Astrocyte (in vitro differentiated cells and primary cell): ENCODE measurements around the gene MKLN1. TPM values are rescaled to one million over a fixed set of nuclear protein-coding genes. Genes with fewer than 3 reads are reported as not detected.
A peak's percentile ranks its signal among the peaks of the same experiment; 100 is the strongest.

Experiments
- DNase-seq: peaks from one replicate; pipeline ENCODE4 v3.0.0-alpha.2; 2010; ENCODE audit warnings: low read depth
- FAIRE-seq: peaks from 2 replicates; lab custom pipeline; 2011; peaks lifted over from hg19 to GRCh38; lab: Jason Lieb, UNC
- H2AFZ ChIP-seq: 2 replicates; pipeline ENCODE4 v1.6.0; 2012; ENCODE audit warnings: low read depth, low read length, inconsistent platforms
- H3K27ac ChIP-seq: 2 replicates; pipeline ENCODE4 v1.5.1; 2011; ENCODE audit warnings: low read depth, low read length, inconsistent platforms
- H3K27me3 ChIP-seq: 2 replicates; pipeline ENCODE4 v1.6.0; 2011; ENCODE audit warnings: low read length, inconsistent platforms; ENCODE audit not compliant: insufficient read depth
- H3K36me3 ChIP-seq: 2 replicates; pipeline ENCODE4 v1.5.1; 2011; ENCODE audit warnings: low read length, inconsistent platforms; ENCODE audit not compliant: insufficient read depth
- H3K4me1 ChIP-seq: 2 replicates; pipeline ENCODE4 v1.5.1; 2011; ENCODE audit warnings: low read length, inconsistent platforms; ENCODE audit not compliant: insufficient read depth
- H3K4me2 ChIP-seq: 2 replicates; pipeline ENCODE4 v1.6.0; 2012; ENCODE audit warnings: low read length, inconsistent platforms
- H3K4me3 ChIP-seq: 2 replicates; pipeline ENCODE4 v1.5.1; 2011; ENCODE audit warnings: low read depth, mild to moderate bottlenecking, low read length, inconsistent platforms; ENCODE audit not compliant: insufficient read depth
- H3K79me2 ChIP-seq: 2 replicates; pipeline ENCODE4 v1.6.0; 2012; ENCODE audit warnings: mild to moderate bottlenecking, low read length, inconsistent platforms; ENCODE audit not compliant: insufficient read depth
- H3K9ac ChIP-seq: 2 replicates; pipeline ENCODE4 v1.6.0; 2012; ENCODE audit warnings: mild to moderate bottlenecking, low read length, inconsistent platforms
- H3K9me3 ChIP-seq: 2 replicates; pipeline ENCODE4 v1.5.1; 2012; ENCODE audit warnings: low read depth, mild to moderate bottlenecking, low read length, inconsistent platforms; ENCODE audit not compliant: insufficient read depth
- H4K20me1 ChIP-seq: 2 replicates; pipeline ENCODE4 v1.6.0; 2012; ENCODE audit warnings: low read length, inconsistent platforms; ENCODE audit not compliant: insufficient read depth
- H3K27ac Mint-ChIP-seq: one replicate; pipeline ENCODE4 v1.8.0; 2021; ENCODE audit warnings: mild to moderate bottlenecking, mixed read lengths; ENCODE audit not compliant: unreplicated experiment
- H3K27me3 Mint-ChIP-seq: one replicate; pipeline ENCODE4 v1.8.0; 2021; ENCODE audit warnings: low read depth, mixed read lengths; ENCODE audit not compliant: unreplicated experiment
- H3K36me3 Mint-ChIP-seq: one replicate; pipeline ENCODE4 v1.8.0; 2021; ENCODE audit warnings: low read depth, mixed read lengths; ENCODE audit not compliant: unreplicated experiment
- H3K4me1 Mint-ChIP-seq: one replicate; pipeline ENCODE4 v1.8.0; 2021; ENCODE audit warnings: low read depth, mixed read lengths; ENCODE audit not compliant: unreplicated experiment
- H3K4me3 Mint-ChIP-seq: one replicate; pipeline ENCODE4 v1.8.0; 2021; ENCODE audit warnings: mild to moderate bottlenecking, moderate library complexity, mixed read lengths; ENCODE audit not compliant: unreplicated experiment
- H3K9me3 Mint-ChIP-seq: one replicate; pipeline ENCODE4 v1.8.0; 2021; ENCODE audit warnings: mild to moderate bottlenecking, mixed read lengths; ENCODE audit not compliant: unreplicated experiment
- EZH2 ChIP-seq: IDR thresholded peaks from 2 replicates; pipeline ENCODE4 v1.6.1; 2012; ENCODE audit warnings: mild to moderate bottlenecking, low read length, inconsistent platforms; ENCODE audit not compliant: insufficient read depth
- total RNA-seq: library from RNA; stranded (reverse); gene quantifications from 2 replicates; pipeline ENCODE4 v1.2.1, GENCODE V29; 2021
- TF ChIP-seq, protein P1 (sequence below): IDR thresholded peaks from 2 replicates; pipeline ENCODE4 v1.5.1; 2011; ENCODE audit warnings: low read depth, mild to moderate bottlenecking, inconsistent platforms, low read length, moderate library complexity; ENCODE audit not compliant: insufficient read depth

The MKLN1 gene
- total RNA-seq, 1 donor from 2014 or later = 48.0 TPM

- no peaks in the 10 kb centered on the region for H4K20me1 ChIP-seq
- FAIRE-seq (peak; percentile 50), DNase-seq (no peak)
- no peaks in the 10 kb centered on the region for H3K4me1 Mint-ChIP-seq
- H3K79me2 ChIP-seq = no peaks in the 10 kb centered on the region
- peaks cover 20% of the 10 kb centered on the region for H3K36me3 ChIP-seq
- H3K27ac Mint-ChIP-seq = no peak overlapping the region
- H3K27me3 Mint-ChIP-seq = no peaks in the 10 kb centered on the region
- TF ChIP-seq EZH2 = no peak
- TF ChIP-seq, protein P1, sequence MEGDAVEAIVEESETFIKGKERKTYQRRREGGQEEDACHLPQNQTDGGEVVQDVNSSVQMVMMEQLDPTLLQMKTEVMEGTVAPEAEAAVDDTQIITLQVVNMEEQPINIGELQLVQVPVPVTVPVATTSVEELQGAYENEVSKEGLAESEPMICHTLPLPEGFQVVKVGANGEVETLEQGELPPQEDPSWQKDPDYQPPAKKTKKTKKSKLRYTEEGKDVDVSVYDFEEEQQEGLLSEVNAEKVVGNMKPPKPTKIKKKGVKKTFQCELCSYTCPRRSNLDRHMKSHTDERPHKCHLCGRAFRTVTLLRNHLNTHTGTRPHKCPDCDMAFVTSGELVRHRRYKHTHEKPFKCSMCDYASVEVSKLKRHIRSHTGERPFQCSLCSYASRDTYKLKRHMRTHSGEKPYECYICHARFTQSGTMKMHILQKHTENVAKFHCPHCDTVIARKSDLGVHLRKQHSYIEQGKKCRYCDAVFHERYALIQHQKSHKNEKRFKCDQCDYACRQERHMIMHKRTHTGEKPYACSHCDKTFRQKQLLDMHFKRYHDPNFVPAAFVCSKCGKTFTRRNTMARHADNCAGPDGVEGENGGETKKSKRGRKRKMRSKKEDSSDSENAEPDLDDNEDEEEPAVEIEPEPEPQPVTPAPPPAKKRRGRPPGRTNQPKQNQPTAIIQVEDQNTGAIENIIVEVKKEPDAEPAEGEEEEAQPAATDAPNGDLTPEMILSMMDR = no peak
- no peak overlapping the region for H2AFZ ChIP-seq
- no peak overlapping the region for H3K9ac ChIP-seq
- H3K27ac ChIP-seq = no peak overlapping the region
- H3K4me2 ChIP-seq = no peak overlapping the region
- no peaks in the 10 kb centered on the region for H3K4me1 ChIP-seq
- no peaks in the 10 kb centered on the region for H3K27me3 ChIP-seq
- H3K36me3 Mint-ChIP-seq = peaks cover 12% of the 10 kb centered on the region
- no peak overlapping the region for H3K4me3 Mint-ChIP-seq
- H3K4me3 ChIP-seq = no peak overlapping the region
- no peaks in the 10 kb centered on the region for H3K9me3 Mint-ChIP-seq
- H3K9me3 ChIP-seq = no peaks in the 10 kb centered on the region
Measured at GRCh38 chr7:131438969-131439368, 111.3 kb downstream of the MKLN1 start.

- H3K79me2 ChIP-seq = no peaks in the 10 kb centered on the region
- no peak overlapping the region for H3K4me2 ChIP-seq
- no peak overlapping the region for H2AFZ ChIP-seq
- Mint-ChIP-seq H3K27ac (no peak overlapping the region), H3K36me3 (peaks cover 13% of the 10 kb centered on the region), H3K27me3 (no peaks in the 10 kb centered on the region), H3K4me3 (no peak overlapping the region), H3K9me3 (no peaks in the 10 kb centered on the region), H3K4me1 (no peaks in the 10 kb centered on the region)
- peaks cover 11% of the 10 kb centered on the region for H3K36me3 ChIP-seq
- TF ChIP-seq, protein P1 = no peak
- no peak for TF ChIP-seq EZH2
- H3K4me1 ChIP-seq = no peaks in the 10 kb centered on the region
- DNase-seq (no peak), FAIRE-seq (no peak)
- H3K9me3 ChIP-seq = no peaks in the 10 kb centered on the region
- no peaks in the 10 kb centered on the region for H3K27me3 ChIP-seq
- H4K20me1 ChIP-seq = no peaks in the 10 kb centered on the region
- no peak overlapping the region for H3K27ac ChIP-seq
- no peak overlapping the region for H3K9ac ChIP-seq
- H3K4me3 ChIP-seq = no peak overlapping the region
Measured at GRCh38 chr7:131443496-131443895, 115.8 kb downstream of the MKLN1 start.

DNA sequence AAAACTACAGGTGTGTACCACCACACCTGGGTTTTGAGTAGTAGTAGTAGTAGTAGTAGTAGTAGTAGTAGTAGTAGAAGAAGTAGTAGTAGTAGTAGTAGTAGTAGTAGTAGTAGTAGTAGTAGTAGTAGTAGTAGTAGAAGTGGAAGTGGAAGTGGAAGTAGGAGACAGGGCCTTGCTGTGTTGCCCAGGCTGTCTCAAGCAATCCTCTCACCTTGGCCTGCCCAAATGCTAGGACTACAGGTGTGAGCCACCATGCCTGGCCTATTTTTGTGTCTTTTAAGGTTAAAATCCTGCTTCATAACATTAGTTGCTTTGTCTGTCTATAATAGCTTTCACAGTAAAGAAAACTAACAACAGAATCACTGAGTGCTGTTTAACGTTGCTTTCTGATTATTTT lies 117.0 kb downstream of the MKLN1 start:
- no peaks in the 10 kb centered on the region for H3K27me3 Mint-ChIP-seq
- H3K9me3 Mint-ChIP-seq = no peaks in the 10 kb centered on the region
- peaks cover 4% of the 10 kb centered on the region for H3K36me3 ChIP-seq
- no peak overlapping the region for H3K4me2 ChIP-seq
- TF ChIP-seq EZH2 = no peak
- TF ChIP-seq, protein P1 = no peak
- no peaks in the 10 kb centered on the region for H3K9me3 ChIP-seq
- H3K4me1 Mint-ChIP-seq = no peaks in the 10 kb centered on the region
- DNase-seq (no peak), FAIRE-seq (no peak)
- peaks cover 13% of the 10 kb centered on the region for H3K36me3 Mint-ChIP-seq
- peaks cover 2% of the 10 kb centered on the region for H4K20me1 ChIP-seq
- H3K79me2 ChIP-seq = no peaks in the 10 kb centered on the region
- no peaks in the 10 kb centered on the region for H3K27me3 ChIP-seq
- no peak overlapping the region for H3K4me3 Mint-ChIP-seq
- H3K4me1 ChIP-seq = no peaks in the 10 kb centered on the region
- no peak overlapping the region for H3K4me3 ChIP-seq
- H3K9ac ChIP-seq = no peak overlapping the region
- H2AFZ ChIP-seq = no peak overlapping the region
- no peak overlapping the region for H3K27ac Mint-ChIP-seq
- H3K27ac ChIP-seq = no peak overlapping the region
